CD4-positive, alpha-beta memory T cell (primary cell): Measurements from ENCODE around the gene GP2. TPM values are rescaled to one million over a fixed set of nuclear protein-coding genes. Genes with fewer than 3 reads are reported as not detected.

ENCODE experiments used
- CTCF ChIA-PET: fragments of 350-600 bp; sonication (Branson Sonifier 250); formaldehyde crosslinking; loops from one replicate; lab custom pipeline; 2021; ENCODE audit warnings: inconsistent platforms; ENCODE audit not compliant: partially characterized antibody; lab: Charles Lee
- POLR2A ChIA-PET: fragments of 350-600 bp; sonication (Branson Sonifier 250); formaldehyde crosslinking; loops from one replicate; lab custom pipeline; 2021; ENCODE audit not compliant: partially characterized antibody; lab: Charles Lee
- DNase-seq, 5 donors: peaks; one replicate each; pipeline versions ENCODE4 v3.0.0 to v3.0.0-alpha.2; 2020 to 2022; ENCODE audit warnings: mixed read lengths in 1 of 5
- H3K27ac ChIP-seq: one replicate; pipeline ENCODE4 v1.7.0; 2013; ENCODE audit warnings: low read depth, low read length
- H3K27me3 ChIP-seq: 2 replicates; pipeline ENCODE4 v1.7.0; 2013; ENCODE audit warnings: mild to moderate bottlenecking, low read length, moderate library complexity; ENCODE audit not compliant: insufficient read depth
- H3K36me3 ChIP-seq: 2 replicates; pipeline ENCODE4 v1.7.0; 2013; ENCODE audit warnings: mild to moderate bottlenecking, low read length, moderate library complexity; ENCODE audit not compliant: insufficient read depth
- H3K4me1 ChIP-seq: 2 replicates; pipeline ENCODE4 v1.7.0; 2013; ENCODE audit warnings: mild to moderate bottlenecking, low read length, moderate library complexity; ENCODE audit not compliant: insufficient read depth
- H3K4me3 ChIP-seq, 2 donors: one replicate each; pipeline ENCODE4 v1.7.0; 2013; ENCODE audit warnings: low read length in 2 of 2, mild to moderate bottlenecking in 1 of 2
- H3K9me3 ChIP-seq, 2 donors: one replicate each; pipeline ENCODE4 v1.7.0; 2013; ENCODE audit warnings: low read length in 2 of 2, control low read depth in 1 of 2; ENCODE audit not compliant: control insufficient read depth in 1 of 2
- H3K27ac Mint-ChIP-seq, 7 donors: one replicate each; pipeline ENCODE4 v1.8.0; 2020 to 2021; ENCODE audit warnings: mixed read lengths in 7 of 7, mild to moderate bottlenecking in 6 of 7, inconsistent platforms in 3 of 7, moderate library complexity in 3 of 7
- H3K27me3 Mint-ChIP-seq, 2 donors: one replicate each; pipeline ENCODE4 v1.8.0; 2020 to 2021; ENCODE audit warnings: mixed read lengths in 2 of 2
- H3K36me3 Mint-ChIP-seq, 2 donors: one replicate each; pipeline ENCODE4 v1.8.0; 2020 to 2021; ENCODE audit warnings: mixed read lengths in 2 of 2, inconsistent platforms in 1 of 2, mild to moderate bottlenecking in 1 of 2
- H3K4me1 Mint-ChIP-seq, 4 donors: one replicate each; pipeline ENCODE4 v1.8.0; 2020 to 2021; ENCODE audit warnings: mixed read lengths in 4 of 4, mild to moderate bottlenecking in 1 of 4
- H3K4me3 Mint-ChIP-seq, 8 donors: one replicate each; pipeline ENCODE4 v1.8.0; 2020 to 2021; ENCODE audit warnings: mixed read lengths in 8 of 8, mild to moderate bottlenecking in 7 of 8, moderate library complexity in 6 of 8, inconsistent platforms in 3 of 8
- H3K9me3 Mint-ChIP-seq, 8 donors: one replicate each; pipeline ENCODE4 v1.8.0; 2020 to 2021; ENCODE audit warnings: mixed read lengths in 8 of 8, mild to moderate bottlenecking in 5 of 8, inconsistent platforms in 3 of 8, moderate library complexity in 1 of 8
- intact Hi-C: fragments of 100-400 bp; cut with micrococcal nuclease; formaldehyde crosslinking; loops from one replicate; pipeline ENCODE4 v1.15.1; 2023
- polyA plus RNA-seq, 2 donors: library from polyadenylated mRNA; unstranded; fragments of 300-500 nt; fragmentation: Illumina TruSeq; gene quantifications; one replicate each; pipeline ENCODE4 v1.2.3, GENCODE V29; 2021
- total RNA-seq, 2 experiments: library from RNA; stranded (reverse); gene quantifications; one replicate each; pipeline ENCODE4 v1.2.3, GENCODE V29; 2021

GP2 gene
- total and polyA plus RNA-seq, 4 experiments from 2014 or later: not detected

GRCh38 chr16:20311548-20311947 lies 15.8 kb downstream of the GP2 start:
- Histone ChIP-seq H3K4me3 (no peak overlapping the region), H3K4me1 (no peaks in the 10 kb centered on the region), H3K9me3 (no peaks in the 10 kb centered on the region), H3K36me3 (no peaks in the 10 kb centered on the region), H3K27me3 (no peaks in the 10 kb centered on the region), H3K27ac (no peak overlapping the region)
- Mint-ChIP-seq H3K36me3 (no peaks in the 10 kb centered on the region), H3K27me3 (peaks cover under 1 to 6% of the 10 kb centered on the region in 2 donors), H3K27ac (no peak overlapping the region), H3K4me1 (no peaks in the 10 kb centered on the region), H3K9me3 (peaks cover 0 to 5% (median 0%) of the 10 kb centered on the region in 8 donors), H3K4me3 (no peak overlapping the region)
- intact Hi-C loops: no loop called here
- ChIA-PET CTCF (interaction anchor here (1.1 kb wide), 1 partner anchor 11 kb away, joined by 3 read pairs; no protein-coding TSS in a partner anchor), POLR2A (no interaction called here)
- no peak for DNase-seq

GRCh38 chr16:20310421-20311395 lies 16.6 kb downstream of the GP2 start:
- intact Hi-C loops: no loop called here

GRCh38 chr16:20309786-20310185 lies 17.5 kb downstream of the GP2 start:
- H3K4me3 Mint-ChIP-seq: no peak overlapping the region
- Histone ChIP-seq H3K27ac (no peak overlapping the region), H3K27me3 (no peaks in the 10 kb centered on the region), H3K4me1 (no peaks in the 10 kb centered on the region), H3K4me3 (no peak overlapping the region), H3K36me3 (no peaks in the 10 kb centered on the region), H3K9me3 (no peaks in the 10 kb centered on the region)
- H3K36me3 Mint-ChIP-seq: no peaks in the 10 kb centered on the region
- no peaks in the 10 kb centered on the region for H3K4me1 Mint-ChIP-seq
- peaks cover 5 to 9% of the 10 kb centered on the region in 2 donors for H3K27me3 Mint-ChIP-seq
- peaks cover 0 to 5% (median 0%) of the 10 kb centered on the region in 8 donors for H3K9me3 Mint-ChIP-seq
- DNase-seq: no peak
- ChIA-PET POLR2A (no interaction called here), CTCF (interaction anchor here (1.6 kb wide), 1 partner anchor 10 kb away, joined by 6 read pairs; no protein-coding TSS in a partner anchor)
- H3K27ac Mint-ChIP-seq: no peak overlapping the region
- intact Hi-C loops: no loop called here

More at GRCh38 chr16:20310421-20311395, 16.6 kb downstream of the GP2 start:
- Histone ChIP-seq H3K4me3 (no peak overlapping the region), H3K4me1 (no peaks in the 10 kb centered on the region), H3K36me3 (no peaks in the 10 kb centered on the region), H3K27ac (no peak overlapping the region), H3K9me3 (no peaks in the 10 kb centered on the region), H3K27me3 (no peaks in the 10 kb centered on the region)
- DNase-seq: no peak
- Mint-ChIP-seq H3K9me3 (peaks cover 0 to 5% (median 0%) of the 10 kb centered on the region in 8 donors), H3K36me3 (no peaks in the 10 kb centered on the region), H3K4me3 (no peak overlapping the region), H3K27me3 (peaks cover 5 to 6% of the 10 kb centered on the region in 2 donors), H3K4me1 (no peaks in the 10 kb centered on the region), H3K27ac (no peak overlapping the region)
- CTCF ChIA-PET: interaction anchor here (1.1 kb wide), 1 partner anchor 10 kb away, joined by 3 read pairs; no protein-coding TSS in a partner anchor
- POLR2A ChIA-PET: no interaction called here

- intact Hi-C loops: no loop called here
These were observed 18.3 kb downstream of the GP2 start for GRCh38 chr16:20308801-20309590.

GRCh38 chr16:20308266-20308665 lies 19.0 kb downstream of the GP2 start:
- POLR2A ChIA-PET: no interaction called here
- no peaks in the 10 kb centered on the region for H3K36me3 ChIP-seq
- no peaks in the 10 kb centered on the region for H3K27me3 ChIP-seq
- Mint-ChIP-seq H3K27ac (no peak overlapping the region), H3K4me1 (no peaks in the 10 kb centered on the region), H3K9me3 (peaks cover 0 to 2% (median 0%) of the 10 kb centered on the region in 8 donors), H3K27me3 (peaks cover 5 to 9% of the 10 kb centered on the region in 2 donors), H3K36me3 (no peaks in the 10 kb centered on the region), H3K4me3 (no peak overlapping the region)
- CTCF ChIA-PET: interaction anchor here (1.6 kb wide), 1 partner anchor 8 kb away, joined by 6 read pairs; no protein-coding TSS in a partner anchor
- H3K27ac ChIP-seq: no peak overlapping the region
- no peak for DNase-seq
- H3K4me3 ChIP-seq: no peak overlapping the region
- intact Hi-C loops: no loop called here
- H3K9me3 ChIP-seq: no peaks in the 10 kb centered on the region
- no peaks in the 10 kb centered on the region for H3K4me1 ChIP-seq

More at GRCh38 chr16:20308801-20309590, 18.3 kb downstream of the GP2 start:
- Mint-ChIP-seq H3K4me3 (no peak overlapping the region), H3K27me3 (peaks cover 5 to 9% of the 10 kb centered on the region in 2 donors), H3K36me3 (no peaks in the 10 kb centered on the region), H3K9me3 (peaks cover 0 to 5% (median 0%) of the 10 kb centered on the region in 8 donors), H3K4me1 (no peaks in the 10 kb centered on the region), H3K27ac (no peak overlapping the region)
- Histone ChIP-seq H3K9me3 (no peaks in the 10 kb centered on the region), H3K27me3 (no peaks in the 10 kb centered on the region), H3K36me3 (no peaks in the 10 kb centered on the region), H3K4me1 (no peaks in the 10 kb centered on the region), H3K27ac (no peak overlapping the region), H3K4me3 (no peak overlapping the region)
- no peak for DNase-seq
- POLR2A ChIA-PET: no interaction called here
- CTCF ChIA-PET: interaction anchor here (1.6 kb wide), 1 partner anchor 9 kb away, joined by 6 read pairs; no protein-coding TSS in a partner anchor

GRCh38 chr16:20307791-20308190 lies 19.5 kb downstream of the GP2 start:
- peaks cover 5 to 9% of the 10 kb centered on the region in 2 donors for H3K27me3 Mint-ChIP-seq
- no peaks in the 10 kb centered on the region for H3K4me1 Mint-ChIP-seq
- H3K36me3 Mint-ChIP-seq: no peaks in the 10 kb centered on the region
- ChIA-PET CTCF (no interaction called here), POLR2A (no interaction called here)
- H3K27ac Mint-ChIP-seq: no peak overlapping the region
- DNase-seq: no peak
- H3K9me3 Mint-ChIP-seq: peaks cover 0 to 2% (median 0%) of the 10 kb centered on the region in 8 donors
- Histone ChIP-seq H3K4me3 (no peak overlapping the region), H3K27ac (no peak overlapping the region), H3K9me3 (no peaks in the 10 kb centered on the region), H3K4me1 (no peaks in the 10 kb centered on the region), H3K36me3 (no peaks in the 10 kb centered on the region), H3K27me3 (no peaks in the 10 kb centered on the region)
- no peak overlapping the region for H3K4me3 Mint-ChIP-seq
- intact Hi-C loops: no loop called here
